Activated CD8-positive, alpha-beta T cell treated with anti-CD3 and anti-CD28 coated beads, Interleukin-2, amount 10 ng/mL, durations not matched to agents 7 days and 5 days (primary cell): ENCODE results near the gene GCLC. TPM values are rescaled to one million over a fixed set of nuclear protein-coding genes. Genes with fewer than 3 reads are reported as not detected.

Experiments
- ATAC-seq: fragments of 150-1000 bp; cut with Tn5 transposase; one replicate; pipeline ENCODE4 v1.10.0; 2021; ENCODE audit warnings: moderate library complexity
- CTCF ChIA-PET: fragments of 350-600 bp; sonication (Branson Sonifier 250); formaldehyde crosslinking; loops from one replicate; lab custom pipeline; 2021; ENCODE audit warnings: antibody characterized with exemption; lab: Charles Lee
- POLR2A ChIA-PET: fragments of 350-600 bp; sonication (Branson Sonifier 250); formaldehyde crosslinking; loops from one replicate; lab custom pipeline; 2021; ENCODE audit warnings: antibody characterized with exemption; lab: Charles Lee
- DNase-seq: peaks from one replicate; pipeline ENCODE4 v3.0.0-alpha.2; 2020
- H3K27ac Mint-ChIP-seq: one replicate; pipeline ENCODE4 v1.8.0; 2021; ENCODE audit warnings: mild to moderate bottlenecking, mixed read lengths
- H3K27me3 Mint-ChIP-seq: one replicate; pipeline ENCODE4 v1.8.0; 2021; ENCODE audit warnings: low read depth, mixed read lengths
- H3K36me3 Mint-ChIP-seq: one replicate; pipeline ENCODE4 v1.8.0; 2021; ENCODE audit warnings: low read depth, mixed read lengths
- H3K4me1 Mint-ChIP-seq: one replicate; pipeline ENCODE4 v1.8.0; 2021; ENCODE audit warnings: low read depth, mixed read lengths
- H3K4me3 Mint-ChIP-seq: one replicate; pipeline ENCODE4 v1.8.0; 2021; ENCODE audit warnings: mild to moderate bottlenecking, mixed read lengths
- H3K9me3 Mint-ChIP-seq: one replicate; pipeline ENCODE4 v1.8.0; 2022; ENCODE audit warnings: mixed read lengths; ENCODE audit not compliant: insufficient read depth
- total RNA-seq, 2 experiments: library from RNA; stranded (reverse); gene quantifications; one replicate each; pipeline ENCODE4 v1.2.3, GENCODE V29; 2021

Gene GCLC
- total RNA-seq, 2 experiments from 2014 or later, result 22.1 to 26.5 TPM

DNA sequence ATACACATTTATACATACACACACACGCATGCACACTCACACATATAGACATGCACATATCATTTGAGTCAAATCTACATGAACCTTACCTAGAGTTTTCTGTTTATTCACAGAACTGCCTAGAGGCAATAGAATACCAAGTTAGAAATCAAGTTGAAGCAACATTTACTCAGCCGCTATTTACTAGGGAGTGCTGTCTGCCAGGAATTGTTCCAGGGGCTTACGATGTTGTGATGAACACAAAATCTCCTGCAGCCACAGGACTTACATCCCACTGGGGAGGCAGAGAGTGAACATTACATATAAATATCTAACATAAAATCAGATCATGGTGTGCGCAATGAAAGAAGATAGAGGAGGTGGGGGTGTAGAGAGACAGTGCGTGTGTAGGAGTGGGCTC lies 80.4 kb downstream of the GCLC start:
- H3K27ac Mint-ChIP-seq, result no peak overlapping the region

DNA sequence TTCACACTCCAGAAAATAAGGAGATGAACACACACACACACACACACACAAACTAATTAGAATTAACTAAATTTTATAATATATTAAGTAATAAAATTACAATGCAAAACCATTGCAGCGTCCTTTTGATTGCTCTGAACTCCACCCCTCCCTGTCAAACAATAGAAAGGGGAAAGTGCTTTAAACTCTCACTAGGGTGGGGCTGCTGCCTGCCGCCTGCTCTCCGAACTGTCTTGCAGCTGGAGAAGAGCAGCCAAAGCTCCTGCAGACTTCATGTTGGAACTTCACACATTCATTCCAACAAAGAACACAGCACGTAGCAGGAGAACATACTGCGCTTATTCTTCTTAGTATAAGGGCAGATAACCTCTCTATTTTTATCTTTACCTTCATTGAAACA lies 83.2 kb downstream of the GCLC start:
- DNase-seq (no peak), ATAC-seq (no peak)
- CTCF ChIA-PET, result interaction anchor here (1.0 kb wide), 1 partner anchor 289 kb away, joined by 3 read pairs; no protein-coding TSS in a partner anchor
- no peaks in the 10 kb centered on the region for H3K4me1 Mint-ChIP-seq
- H3K27ac Mint-ChIP-seq, result no peak overlapping the region
- no peak overlapping the region for H3K4me3 Mint-ChIP-seq
- H3K9me3 Mint-ChIP-seq, result no peaks in the 10 kb centered on the region
- POLR2A ChIA-PET, result no interaction called here
- H3K27me3 Mint-ChIP-seq, result peaks cover 4% of the 10 kb centered on the region
- H3K36me3 Mint-ChIP-seq, result no peaks in the 10 kb centered on the region

More for the DNA sequence above, 80.4 kb downstream of the GCLC start:
- Mint-ChIP-seq H3K27me3 (peaks cover 18% of the 10 kb centered on the region), H3K36me3 (no peaks in the 10 kb centered on the region), H3K4me1 (no peaks in the 10 kb centered on the region), H3K9me3 (no peaks in the 10 kb centered on the region), H3K4me3 (no peak overlapping the region)
- ATAC-seq (no peak), DNase-seq (no peak)
- ChIA-PET POLR2A (no interaction called here), CTCF (no interaction called here)

DNA sequence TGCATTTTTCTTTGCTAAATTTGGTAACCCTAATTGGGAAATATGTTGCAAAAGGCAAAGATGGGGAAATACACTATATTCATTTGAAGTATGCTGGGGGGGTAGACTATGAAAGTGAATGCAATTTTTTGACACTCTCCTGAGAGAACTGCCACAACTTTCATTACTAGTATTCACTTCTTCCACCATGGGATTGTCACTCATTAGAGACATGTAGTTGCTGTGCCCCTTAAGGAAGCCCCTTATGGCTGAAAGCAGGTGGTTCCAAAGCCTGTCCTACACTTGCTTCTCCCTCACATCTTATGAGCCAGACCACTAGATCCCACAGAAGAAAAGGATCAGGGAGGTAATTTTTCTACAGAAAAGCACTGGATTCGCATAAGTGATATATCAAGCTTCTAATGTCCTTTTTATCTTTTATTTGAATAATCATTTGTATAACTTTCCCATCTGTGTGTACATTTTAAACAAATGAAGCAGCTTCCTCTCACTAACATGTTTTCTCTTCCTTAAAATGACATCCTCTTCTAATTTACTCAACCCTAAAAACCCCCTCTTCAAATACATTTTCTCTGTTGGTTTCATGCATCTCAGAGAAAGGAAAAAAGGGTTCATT lies 83.8 kb downstream of the GCLC start:
- H3K36me3 Mint-ChIP-seq, result no peaks in the 10 kb centered on the region
- H3K4me3 Mint-ChIP-seq, result no peak overlapping the region
- peaks cover 6% of the 10 kb centered on the region for H3K27me3 Mint-ChIP-seq
- no peak overlapping the region for H3K27ac Mint-ChIP-seq
- ChIA-PET CTCF (interaction anchor here (1.0 kb wide), 1 partner anchor 288 kb away, joined by 3 read pairs; no protein-coding TSS in a partner anchor), POLR2A (no interaction called here)
- DNase-seq, result no peak
- H3K4me1 Mint-ChIP-seq, result no peaks in the 10 kb centered on the region
- ATAC-seq, result no peak
- no peaks in the 10 kb centered on the region for H3K9me3 Mint-ChIP-seq

DNA sequence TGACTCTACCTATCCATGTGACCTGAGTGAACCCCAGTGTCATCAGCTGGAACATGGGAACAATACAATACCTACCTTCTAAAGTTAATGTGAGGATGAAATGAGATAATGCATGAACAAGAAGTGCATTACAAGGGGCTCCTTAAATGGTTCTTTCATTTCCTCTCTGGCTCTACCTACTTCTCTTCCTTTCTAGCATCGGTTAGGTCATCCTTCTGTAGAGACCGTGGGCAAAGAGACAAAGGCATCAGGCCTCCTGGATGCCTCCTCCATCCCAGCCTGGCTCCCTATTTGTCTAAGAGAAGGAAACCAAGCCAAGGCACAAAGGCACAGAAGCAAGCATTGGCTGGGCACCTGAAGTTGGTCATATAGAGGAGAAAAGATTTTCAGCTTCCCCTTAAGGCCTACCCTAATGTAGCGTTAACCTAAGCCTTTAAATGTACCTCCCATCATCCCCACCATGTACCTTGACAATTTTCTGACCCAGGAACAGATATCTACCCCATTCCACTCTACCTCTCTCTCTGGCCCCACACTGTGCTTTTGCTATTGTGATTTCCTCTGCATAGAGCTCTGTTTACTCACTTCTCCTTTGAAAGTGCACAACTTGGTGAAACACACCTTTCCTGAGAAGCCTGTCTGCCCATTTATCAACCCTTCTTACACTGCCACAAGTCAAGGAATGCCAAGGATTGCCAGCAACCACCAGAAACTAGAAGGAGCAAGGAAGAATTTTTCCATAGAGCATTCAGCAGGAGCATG lies 86.6 kb downstream of the GCLC start:
- no peaks in the 10 kb centered on the region for H3K4me1 Mint-ChIP-seq
- CTCF ChIA-PET, result interaction anchor here (1.4 kb wide), 1 partner anchor 35 kb away, joined by 3 read pairs; no protein-coding TSS in a partner anchor

DNA sequence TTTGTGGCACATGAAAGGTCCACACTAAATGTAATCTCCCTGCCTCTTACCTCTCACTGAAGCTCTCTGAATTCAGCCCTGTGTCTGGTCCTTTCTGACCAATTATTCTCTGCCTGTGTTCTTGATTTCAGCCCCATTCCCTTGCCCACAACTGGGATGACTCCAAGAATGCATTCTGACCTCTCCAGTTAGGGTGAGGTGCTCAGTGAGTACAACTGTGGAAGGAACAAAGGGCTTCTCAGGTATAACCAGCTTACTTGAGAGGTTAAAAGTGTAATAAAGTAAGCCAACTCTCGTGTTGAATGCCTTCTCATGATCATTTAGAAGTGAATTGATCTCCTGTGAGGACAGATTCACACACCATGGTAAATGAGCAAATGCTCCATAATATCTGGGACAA lies 88.1 kb downstream of the GCLC start:
- ChIA-PET CTCF (interaction anchor here (0.6 to 1.4 kb wide), 4 partner anchors 10 to 262 kb away, joined by 3 to 5 read pairs (median 3); no protein-coding TSS in a partner anchor), POLR2A (no interaction called here)
- no peaks in the 10 kb centered on the region for H3K36me3 Mint-ChIP-seq
- no peak for ATAC-seq
- H3K4me3 Mint-ChIP-seq, result no peak overlapping the region
- no peaks in the 10 kb centered on the region for H3K4me1 Mint-ChIP-seq
- peaks cover 9% of the 10 kb centered on the region for H3K27me3 Mint-ChIP-seq
- H3K27ac Mint-ChIP-seq, result no peak overlapping the region
- DNase-seq, result no peak
- no peaks in the 10 kb centered on the region for H3K9me3 Mint-ChIP-seq

More for the DNA sequence above, 86.6 kb downstream of the GCLC start:
- H3K9me3 Mint-ChIP-seq, result no peaks in the 10 kb centered on the region
- peaks cover 9% of the 10 kb centered on the region for H3K27me3 Mint-ChIP-seq
- no peaks in the 10 kb centered on the region for H3K36me3 Mint-ChIP-seq
- ATAC-seq (no peak), DNase-seq (no peak)
- H3K4me3 Mint-ChIP-seq, result no peak overlapping the region
- no peak overlapping the region for H3K27ac Mint-ChIP-seq
- POLR2A ChIA-PET, result no interaction called here

DNA sequence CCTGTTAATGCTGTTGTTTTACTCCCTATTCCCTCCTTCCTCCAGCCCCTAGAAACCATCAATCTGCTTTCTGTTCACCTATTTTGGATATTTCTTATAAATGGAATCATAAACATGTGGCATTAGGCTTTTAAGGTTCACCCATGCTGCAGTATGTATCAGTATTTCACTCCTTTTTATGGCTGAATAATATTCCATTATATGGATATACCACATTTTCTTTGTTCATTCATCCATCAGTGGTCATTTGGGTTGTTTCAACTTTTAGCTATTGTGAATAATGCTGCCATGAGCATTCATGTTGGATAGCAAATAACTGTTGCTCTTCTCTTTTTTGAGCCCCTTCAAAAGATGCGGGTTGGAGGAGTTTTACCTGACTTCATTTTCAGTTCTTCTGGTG lies 89.2 kb downstream of the GCLC start:
- POLR2A ChIA-PET, result no interaction called here
- H3K4me1 Mint-ChIP-seq, result no peaks in the 10 kb centered on the region

DNA sequence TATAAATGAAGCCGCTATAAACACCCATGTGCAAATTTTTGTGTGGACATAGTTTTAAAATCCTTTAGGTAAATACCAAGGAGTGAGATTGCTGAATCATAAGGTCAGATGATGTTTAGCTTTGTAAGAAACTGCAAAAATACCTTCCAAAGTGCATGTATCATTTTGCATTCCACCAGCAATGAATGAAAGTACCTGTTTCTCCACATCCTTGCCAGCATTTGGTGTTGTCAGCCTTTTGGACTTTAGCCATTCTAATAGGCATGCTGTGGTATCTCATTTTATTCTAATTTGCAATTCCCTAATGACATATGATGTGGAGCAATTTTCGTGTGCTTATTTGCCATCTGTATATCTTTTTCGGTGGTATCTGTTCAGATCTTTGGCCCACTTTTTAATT lies 93.7 kb downstream of the GCLC start:
- no peaks in the 10 kb centered on the region for H3K36me3 Mint-ChIP-seq
- H3K9me3 Mint-ChIP-seq, result no peaks in the 10 kb centered on the region
- H3K27me3 Mint-ChIP-seq, result peaks cover 8% of the 10 kb centered on the region
- no peak for ATAC-seq
- no peak overlapping the region for H3K4me3 Mint-ChIP-seq
- no peak for DNase-seq
- H3K4me1 Mint-ChIP-seq, result no peaks in the 10 kb centered on the region
- H3K27ac Mint-ChIP-seq, result no peak overlapping the region
- CTCF ChIA-PET, result no interaction called here
- POLR2A ChIA-PET, result no interaction called here

More for the DNA sequence above, 89.2 kb downstream of the GCLC start:
- DNase-seq, result no peak
- no peak overlapping the region for H3K27ac Mint-ChIP-seq
- H3K36me3 Mint-ChIP-seq, result no peaks in the 10 kb centered on the region
- H3K4me3 Mint-ChIP-seq, result no peak overlapping the region
- ATAC-seq, result no peak
- H3K9me3 Mint-ChIP-seq, result no peaks in the 10 kb centered on the region
- H3K27me3 Mint-ChIP-seq, result peaks cover 9% of the 10 kb centered on the region
- CTCF ChIA-PET, result interaction anchor here (1.4 kb wide), 1 partner anchor 12 kb away, joined by 5 read pairs; no protein-coding TSS in a partner anchor

DNA sequence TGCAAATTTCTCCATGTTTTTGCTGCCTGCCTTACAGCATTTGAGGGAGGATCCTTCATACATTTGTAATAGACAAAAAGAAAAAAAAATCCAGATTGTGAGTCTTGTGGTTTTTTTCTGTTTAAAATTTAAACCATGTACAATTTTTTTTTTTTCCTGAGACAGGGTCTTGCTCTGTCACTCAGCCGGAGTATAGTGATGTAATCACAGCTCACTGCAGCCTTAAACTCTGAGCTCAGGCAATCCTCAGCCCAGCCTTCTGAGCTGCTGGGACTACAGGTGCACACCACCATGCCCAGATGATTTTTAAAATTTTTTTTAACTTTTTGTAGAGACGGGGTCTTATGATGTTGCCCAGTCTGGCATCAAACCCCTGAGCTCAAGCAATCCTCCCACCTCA lies 97.0 kb downstream of the GCLC start:
- Mint-ChIP-seq H3K27ac (no peak overlapping the region), H3K27me3 (peaks cover 15% of the 10 kb centered on the region), H3K36me3 (no peaks in the 10 kb centered on the region), H3K4me3 (no peak overlapping the region), H3K9me3 (no peaks in the 10 kb centered on the region), H3K4me1 (no peaks in the 10 kb centered on the region)
- ChIA-PET CTCF (interaction anchor here (1.3 kb wide), 1 partner anchor 15 kb away, joined by 3 read pairs; no protein-coding TSS in a partner anchor), POLR2A (no interaction called here)
- DNase-seq (no peak), ATAC-seq (no peak)

Other genes with a start within 250 kb of the GCLC start
- 100 to 1,000 TPM; 116 TPM for gene ELOVL5, start 196.2 kb downstream of the GCLC start, total RNA-seq
- under 1 TPM; 0.13 to 0.16 TPM for gene KLHL31, start 120.7 kb upstream of the GCLC start, total RNA-seq
- 1 to 10 TPM; 3.6 to 4.2 TPM for gene LRRC1, start 249.9 kb upstream of the GCLC start, total RNA-seq